ENCODE data around the gene TMEM234.

The TMEM234 gene

GRCh38 chr1:32199717-32200072 is 22.5 kb downstream of the TMEM234 start:
- DNase-seq (ENCODE audit: low read depth) = peak; percentile 45

DNA sequence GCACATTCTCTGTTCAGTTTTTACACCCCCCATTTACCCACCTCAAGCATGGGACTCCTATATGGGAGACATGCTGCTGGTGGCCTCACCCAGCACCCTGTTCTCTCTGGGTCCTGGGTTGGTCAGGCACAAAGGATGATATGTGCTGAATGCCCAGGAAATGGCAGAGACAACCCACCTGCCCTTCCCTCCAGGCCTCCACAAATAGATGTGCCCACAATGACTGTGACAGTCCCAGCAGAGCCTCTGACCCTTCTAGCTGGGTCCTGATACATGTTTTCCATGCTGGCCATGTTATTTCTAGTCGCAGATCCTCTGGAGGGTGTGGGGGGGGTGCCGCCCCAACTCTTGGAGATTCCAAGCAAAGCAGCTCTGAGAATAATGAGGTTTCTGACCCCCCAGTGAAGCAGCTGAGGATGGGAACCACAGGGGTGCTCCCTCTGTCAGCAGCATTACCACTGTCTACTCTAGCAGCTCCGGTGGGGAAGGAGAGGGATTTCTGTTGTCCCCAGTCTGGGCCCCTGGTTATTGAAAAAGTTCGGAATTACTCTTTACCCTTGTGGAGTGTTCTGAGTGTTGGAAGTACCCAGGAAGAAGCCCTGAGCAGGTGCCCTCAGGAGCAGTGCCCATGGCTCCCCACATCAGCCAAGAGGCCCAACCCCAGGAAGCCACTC is 23.0 kb downstream of the TMEM234 start:
- DNase-seq (ENCODE audit: low read depth) = no peak

DNA sequence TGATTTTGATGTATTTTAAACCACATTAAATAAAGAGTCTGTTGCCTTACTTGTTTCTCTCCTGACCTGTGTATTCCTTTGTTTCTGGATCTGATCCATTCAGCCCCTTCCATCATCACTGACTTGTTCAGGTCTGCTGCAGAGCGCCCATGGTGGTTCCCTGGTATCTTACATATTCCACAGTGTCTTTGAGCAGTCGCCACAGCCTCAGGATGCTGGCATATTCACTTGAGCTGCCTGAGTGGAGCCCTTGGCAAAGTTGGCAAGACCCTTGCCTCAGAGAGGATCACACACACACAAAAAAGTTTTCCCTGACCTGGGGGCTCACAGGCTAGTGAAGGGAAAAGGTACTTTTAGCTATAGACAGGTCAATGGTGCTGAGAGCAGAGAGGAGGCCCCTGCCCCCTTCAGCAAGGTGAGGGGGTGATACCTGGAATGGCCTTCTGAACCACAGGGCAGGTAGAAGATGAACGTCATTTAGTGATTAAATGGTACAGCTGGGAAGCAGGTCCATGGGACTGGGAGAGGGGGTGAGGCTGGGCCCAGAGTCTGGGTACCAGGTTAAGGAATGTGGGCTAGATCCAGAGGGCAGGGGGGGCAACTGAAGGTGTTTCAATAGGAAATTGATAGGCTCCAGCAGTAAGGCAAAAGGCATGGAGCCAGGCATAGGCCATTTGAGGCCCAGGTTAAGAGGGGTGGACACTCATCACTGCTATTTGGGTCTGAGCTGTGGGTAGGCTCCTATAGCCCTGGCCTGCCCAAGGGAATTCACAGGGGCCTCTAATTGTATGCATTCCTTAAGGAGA is 23.7 kb downstream of the TMEM234 start:
- no peak for DNase-seq (ENCODE audit: low read depth)

DNA sequence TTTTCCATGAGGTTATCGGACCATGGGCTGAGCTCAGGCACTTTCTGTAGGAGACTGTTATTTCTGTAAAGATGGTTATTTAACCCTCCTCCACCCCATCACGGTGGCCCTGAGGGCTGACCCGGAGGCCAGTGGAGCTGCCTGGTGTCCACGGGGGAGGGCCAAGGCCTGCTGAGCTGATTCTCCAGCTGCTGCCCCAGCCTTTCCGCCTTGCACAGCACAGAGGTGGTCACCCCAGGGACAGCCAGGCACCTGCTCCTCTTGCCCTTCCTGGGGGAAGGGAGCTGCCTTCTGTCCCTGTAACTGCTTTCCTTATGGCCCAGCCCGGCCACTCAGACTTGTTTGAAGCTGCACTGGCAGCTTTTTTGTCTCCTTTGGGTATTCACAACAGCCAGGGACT is 24.3 kb downstream of the TMEM234 start:
- DNase-seq (ENCODE audit: low read depth) = no peak

GRCh38 chr1:32197074-32197473 is 25.1 kb downstream of the TMEM234 start:
- no peak for DNase-seq (ENCODE audit: low read depth)

- no peak for DNase-seq (ENCODE audit: low read depth)
Measured at GRCh38 chr1:32195972-32196823, 26.0 kb downstream of the TMEM234 start.

- no peak for DNase-seq (ENCODE audit: low read depth)
Measured at GRCh38 chr1:32195531-32195930, 26.6 kb downstream of the TMEM234 start.

GRCh38 chr1:32194984-32195383 is 27.2 kb downstream of the TMEM234 start:
- no peak for DNase-seq (ENCODE audit: low read depth)

DNA sequence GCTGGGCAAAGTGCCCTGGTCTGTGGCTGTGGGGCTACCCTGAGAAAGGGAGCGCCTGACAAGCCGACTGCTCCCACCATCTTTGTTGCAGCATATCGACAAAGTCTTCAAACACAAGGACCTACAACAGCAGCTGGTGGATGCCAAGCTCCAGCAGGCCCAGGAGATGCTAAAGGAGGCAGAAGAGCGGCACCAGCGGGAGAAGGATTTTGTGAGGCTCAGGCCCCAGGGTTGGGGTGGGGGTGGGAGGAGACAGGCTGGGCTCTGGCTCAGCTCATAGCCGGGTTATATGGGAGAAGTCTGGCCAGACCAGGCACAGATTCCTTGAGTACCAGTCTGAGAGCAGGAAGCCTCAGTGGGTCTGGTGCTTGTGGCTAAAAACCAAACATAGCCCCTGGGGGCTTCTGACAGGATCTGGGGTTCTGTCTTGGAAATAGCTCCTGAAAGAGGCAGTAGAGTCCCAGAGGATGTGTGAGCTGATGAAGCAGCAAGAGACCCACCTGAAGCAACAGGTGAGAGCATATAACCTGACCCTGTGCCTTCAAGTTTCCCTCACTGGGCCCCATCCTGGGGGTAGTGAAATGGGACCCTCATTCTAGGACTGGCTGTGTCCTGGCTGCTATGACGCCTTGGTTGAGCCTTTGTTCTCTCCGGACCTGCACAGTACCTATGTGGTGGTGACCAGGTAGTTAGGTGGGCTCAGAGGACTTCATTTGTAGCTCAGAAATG is 29.8 kb downstream of the TMEM234 start:
- DNase-seq (ENCODE audit: low read depth) = no peak

- DNase-seq (ENCODE audit: low read depth) = no peak
Measured at GRCh38 chr1:32187850-32188249, 34.3 kb downstream of the TMEM234 start.

- no peak for DNase-seq (ENCODE audit: low read depth)
Measured at GRCh38 chr1:32186491-32186890, 35.7 kb downstream of the TMEM234 start.

DNA sequence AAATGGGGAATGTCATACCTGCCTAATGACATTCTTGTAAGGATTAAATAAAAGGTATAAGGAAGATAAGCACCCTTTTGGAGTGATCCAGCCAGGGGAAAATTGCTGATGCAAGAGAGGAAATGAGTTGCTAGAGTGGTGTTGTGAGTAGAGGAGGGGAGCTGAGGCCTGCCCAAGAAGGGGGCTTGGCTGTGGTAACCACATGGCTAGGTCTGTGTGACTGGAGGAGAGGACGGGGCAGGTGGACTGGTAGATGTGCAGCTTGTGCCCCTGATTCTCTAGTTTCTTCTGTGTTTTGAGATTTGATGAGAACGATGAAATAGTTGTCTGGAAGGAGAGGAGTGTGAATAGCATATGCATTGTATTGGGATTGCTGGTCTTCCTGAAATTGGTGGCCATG is 36.1 kb downstream of the TMEM234 start:
- no peak for DNase-seq (ENCODE audit: low read depth)

DNA sequence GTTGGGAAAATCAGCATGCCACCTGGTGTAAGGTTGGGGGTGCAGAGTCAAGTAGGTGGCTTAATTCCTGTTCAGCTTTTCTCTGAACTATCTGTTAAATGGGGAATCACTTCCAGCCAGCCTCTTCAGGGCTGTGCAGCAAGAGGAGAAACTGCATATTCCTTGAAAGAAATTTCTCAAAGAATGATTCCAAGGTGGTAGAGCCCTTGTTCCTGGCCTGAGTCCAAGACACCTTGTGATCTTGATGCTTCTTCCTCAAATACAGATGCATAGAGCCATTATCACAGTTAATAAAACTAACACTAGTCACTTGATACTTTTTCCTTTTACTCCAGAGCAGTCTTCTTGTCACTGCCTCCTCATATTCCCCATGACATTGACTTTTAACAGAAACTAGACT is 37.5 kb downstream of the TMEM234 start:
- DNase-seq (ENCODE audit: low read depth) = no peak

- peak; percentile 17 for DNase-seq (ENCODE audit: low read depth)
Measured at GRCh38 chr1:32182060-32182459, 40.1 kb downstream of the TMEM234 start.

DNA sequence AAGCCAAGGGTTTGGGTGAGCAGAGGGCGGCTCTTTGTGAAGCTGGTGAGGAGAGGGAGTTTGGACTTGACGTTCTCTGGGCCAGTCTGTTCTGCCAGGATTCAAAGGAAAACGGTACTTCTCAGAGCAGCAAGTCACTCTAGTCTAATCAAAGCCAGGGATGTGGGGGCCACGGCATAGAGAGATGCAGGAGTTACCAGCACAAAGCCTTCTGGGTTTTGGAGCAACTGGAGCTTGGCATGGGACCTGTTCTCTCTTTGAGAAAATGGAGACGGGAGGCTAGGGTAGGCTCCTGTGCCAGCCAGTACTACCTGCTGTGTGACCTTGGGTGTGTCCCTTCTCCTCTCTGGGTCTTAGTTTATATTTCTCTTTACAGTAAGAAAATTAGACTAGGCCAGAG is 40.6 kb downstream of the TMEM234 start:
- no peak for DNase-seq (ENCODE audit: low read depth)

DNA sequence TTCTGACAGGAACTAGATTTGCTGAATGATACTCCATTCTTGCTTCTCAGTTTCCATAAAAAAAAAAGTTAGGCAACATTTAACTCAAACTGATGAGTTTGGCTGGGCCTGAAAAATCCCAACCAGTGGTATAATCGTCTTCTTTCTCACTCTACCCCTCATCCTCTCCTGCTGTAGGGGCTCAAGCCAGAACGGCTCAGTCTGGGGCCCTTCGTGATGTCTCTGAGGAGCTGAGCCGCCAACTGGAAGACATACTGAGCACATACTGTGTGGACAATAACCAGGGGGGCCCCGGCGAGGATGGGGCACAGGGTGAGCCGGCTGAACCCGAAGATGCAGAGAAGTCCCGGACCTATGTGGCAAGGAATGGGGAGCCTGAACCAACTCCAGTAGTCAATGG is 41.1 kb downstream of the TMEM234 start:
- no peak for DNase-seq (ENCODE audit: low read depth)

DNA sequence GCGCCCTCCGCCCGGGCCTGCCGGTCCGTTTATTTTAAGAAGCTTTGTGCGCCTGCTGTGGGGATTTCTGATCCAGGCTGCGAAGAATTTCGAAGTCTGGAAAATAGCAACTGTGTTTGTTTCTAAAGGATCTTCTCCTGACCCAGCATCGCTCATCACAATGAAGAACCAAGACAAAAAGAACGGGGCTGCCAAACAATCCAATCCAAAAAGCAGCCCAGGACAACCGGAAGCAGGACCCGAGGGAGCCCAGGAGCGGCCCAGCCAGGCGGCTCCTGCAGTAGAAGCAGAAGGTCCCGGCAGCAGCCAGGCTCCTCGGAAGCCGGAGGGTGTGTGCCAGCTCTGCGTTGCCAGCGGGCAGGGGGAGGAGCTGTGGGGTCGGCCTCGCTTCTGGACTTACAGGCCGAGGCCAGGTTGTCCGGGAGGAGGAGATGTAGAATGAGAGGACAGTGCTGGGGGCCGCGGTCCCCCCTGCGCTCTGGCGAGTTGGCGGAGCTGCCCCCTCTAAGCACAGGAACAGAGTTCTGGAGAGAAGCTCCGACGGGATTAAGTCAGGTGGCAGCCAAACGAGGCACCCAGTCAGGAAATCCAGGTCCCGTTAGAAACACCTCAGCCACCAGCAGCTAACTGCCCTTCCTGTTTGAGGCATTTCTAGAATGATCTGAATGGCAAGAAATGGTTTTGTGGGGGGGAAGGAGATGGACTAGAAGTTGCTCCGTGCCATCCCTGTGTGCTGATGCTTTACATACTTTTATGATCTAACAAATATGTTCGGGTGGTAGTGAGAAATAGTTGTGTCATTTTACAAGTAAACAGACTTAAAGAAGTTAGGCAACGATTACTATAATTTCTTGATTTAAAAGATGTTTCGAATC is 41.7 kb downstream of the TMEM234 start:
- peak; percentile 86 for DNase-seq (ENCODE audit: low read depth)

- peak; percentile 91 for DNase-seq (ENCODE audit: low read depth)
Measured at GRCh38 chr1:32179443-32180185, 42.5 kb downstream of the TMEM234 start, which contains the start of gene TXLNA. TXLNA (plus strand) TSS chr1:32179675; CDS start chr1:32180346, 671 bp downstream.

- DNase-seq (ENCODE audit: low read depth) = no peak
Measured at GRCh38 chr1:32179193-32179442, 43.0 kb downstream of the TMEM234 start.

GRCh38 chr1:32178380-32179192 is 43.6 kb downstream of the TMEM234 start:
- DNase-seq (ENCODE audit: low read depth) = no peak
